SU-DHL-6 (cell line): Measurements from ENCODE around the gene KYAT1.
"Not testable (repeated sequence)": the region's sequence is repeated elsewhere in the genome, so short reads cannot be mapped to it uniquely, and the experiment has no call there.

Experiments used
- H2AFZ ChIP-seq: fragments of 200-600 bp; sonication (generic); 2 replicates; pipeline ENCODE4 v1.6.1; 2014; ENCODE audit warnings: low read depth, mild to moderate bottlenecking, moderate library complexity, mixed read lengths, antibody characterized with exemption, low read length; ENCODE audit not compliant: severe bottlenecking
- H3F3A ChIP-seq: fragments of 200-600 bp; shearing (Covaris generic); 2 replicates; pipeline ENCODE4 v1.6.0; 2016; ENCODE audit warnings: antibody characterized with exemption, mild to moderate bottlenecking; ENCODE audit not compliant: insufficient read depth
- H3K27ac ChIP-seq: fragments of 200-600 bp; sonication (generic); 2 replicates; pipeline ENCODE4 v1.5.1; 2016; ENCODE audit warnings: low read depth, mild to moderate bottlenecking, low read length, moderate library complexity, mixed read lengths
- H3K27me3 ChIP-seq: fragments of 200-600 bp; sonication (generic), shearing (Covaris generic); 2 replicates; pipeline ENCODE4 v1.6.0; 2014; ENCODE audit warnings: mild to moderate bottlenecking, low read length
- H3K36me3 ChIP-seq: fragments of 200-600 bp; sonication (generic); 2 replicates; pipeline ENCODE4 v1.6.1; 2014; ENCODE audit warnings: mild to moderate bottlenecking, low read length, mixed read lengths
- H3K4me2 ChIP-seq: fragments of 300-600, 200-600 bp; shearing (Covaris generic), sonication (generic); 2 replicates; pipeline ENCODE4 v1.6.0; 2014; ENCODE audit warnings: low read length, low read depth, mild to moderate bottlenecking; ENCODE audit not compliant: poor library complexity, severe bottlenecking
- H3K4me3 ChIP-seq: fragments of 200-600 bp; sonication (generic); 2 replicates; pipeline ENCODE4 v1.5.1; 2014; ENCODE audit warnings: antibody characterized with exemption, low read length, mild to moderate bottlenecking, mixed read lengths; ENCODE audit not compliant: insufficient read depth, poor library complexity, severe bottlenecking
- H3K79me2 ChIP-seq: fragments of 200-600 bp; sonication (generic); 2 replicates; pipeline ENCODE4 v1.6.1; 2014; ENCODE audit warnings: mild to moderate bottlenecking, low read length, moderate library complexity; ENCODE audit not compliant: insufficient read depth
- H3K9ac ChIP-seq: fragments of 200-600 bp; sonication (generic); 2 replicates; pipeline ENCODE4 v1.7.0; 2014; ENCODE audit warnings: mild to moderate bottlenecking, low read length
- H3K9me2 ChIP-seq: fragments of 200-600 bp; sonication (generic); replicated peaks from 2 replicates; pipeline ENCODE4 v1.6.1; 2014; ENCODE audit warnings: low read length; ENCODE audit not compliant: insufficient read depth
- H3K9me3 ChIP-seq: fragments of 200-600 bp; sonication (generic); 2 replicates; pipeline ENCODE4 v1.6.1; 2014; ENCODE audit warnings: low read length, mixed read lengths; ENCODE audit not compliant: insufficient read depth
- H4K20me1 ChIP-seq: fragments of 200-600 bp; sonication (generic); 2 replicates; pipeline ENCODE4 v1.6.1; 2014; ENCODE audit warnings: low read depth, mild to moderate bottlenecking, antibody characterized with exemption, low read length, moderate library complexity, mixed read lengths
- EZH2phosphoT487 ChIP-seq: fragments of 200-600 bp; sonication (generic), shearing (Covaris generic); conservative IDR thresholded peaks from 2 replicates; pipeline ENCODE4 v1.6.1; 2018; ENCODE audit warnings: mild to moderate bottlenecking, antibody characterized with exemption, low read length, moderate library complexity, mixed read lengths
- TF ChIP-seq, protein P1 (sequence below): fragments of 200-600 bp; sonication (generic); IDR thresholded peaks from one replicate; pipeline ENCODE4 v1.5.1; 2017; ENCODE audit warnings: antibody characterized with exemption, mild to moderate bottlenecking, low read length, moderate library complexity; ENCODE audit not compliant: insufficient read depth, poor library complexity, severe bottlenecking

Gene KYAT1

DNA sequence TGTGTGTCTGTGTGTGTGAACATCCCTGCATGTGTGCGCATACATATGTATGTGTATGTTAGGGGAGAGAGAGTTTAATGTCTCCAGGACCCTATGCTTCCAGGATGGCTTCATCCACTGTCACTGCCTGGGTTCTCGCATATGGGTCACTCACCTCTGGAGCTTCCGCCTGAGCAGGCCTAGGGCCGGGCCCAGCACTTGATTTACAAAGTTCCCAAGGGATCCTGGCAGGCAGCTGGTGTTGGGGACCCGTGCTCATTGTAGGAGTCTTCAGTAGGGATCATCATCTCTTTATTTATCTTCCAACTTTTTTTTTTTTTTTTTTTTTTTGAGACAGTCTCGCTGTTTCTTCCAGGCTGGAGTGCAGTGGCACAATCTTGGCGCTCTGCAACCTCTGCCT is 81.7 kb downstream of the KYAT1 start:
- Histone ChIP-seq H4K20me1 (no peaks in the 10 kb centered on the region), H3K4me3 (no peak overlapping the region), H3K79me2 (no peaks in the 10 kb centered on the region), H3F3A (no peaks in the 10 kb centered on the region), H3K27ac (no peak overlapping the region), H3K9ac (no peak overlapping the region), H2AFZ (no peak overlapping the region), H3K9me3 (no peaks in the 10 kb centered on the region), H3K27me3 (no peaks in the 10 kb centered on the region), H3K4me2 (no peak overlapping the region), H3K36me3 (0 out of 2 replicates have a peak, but pooled peaks cover 4% of the 10 kb centered on the region), H3K9me2 (no peaks in the 10 kb centered on the region)
- TF ChIP-seq, protein P1, sequence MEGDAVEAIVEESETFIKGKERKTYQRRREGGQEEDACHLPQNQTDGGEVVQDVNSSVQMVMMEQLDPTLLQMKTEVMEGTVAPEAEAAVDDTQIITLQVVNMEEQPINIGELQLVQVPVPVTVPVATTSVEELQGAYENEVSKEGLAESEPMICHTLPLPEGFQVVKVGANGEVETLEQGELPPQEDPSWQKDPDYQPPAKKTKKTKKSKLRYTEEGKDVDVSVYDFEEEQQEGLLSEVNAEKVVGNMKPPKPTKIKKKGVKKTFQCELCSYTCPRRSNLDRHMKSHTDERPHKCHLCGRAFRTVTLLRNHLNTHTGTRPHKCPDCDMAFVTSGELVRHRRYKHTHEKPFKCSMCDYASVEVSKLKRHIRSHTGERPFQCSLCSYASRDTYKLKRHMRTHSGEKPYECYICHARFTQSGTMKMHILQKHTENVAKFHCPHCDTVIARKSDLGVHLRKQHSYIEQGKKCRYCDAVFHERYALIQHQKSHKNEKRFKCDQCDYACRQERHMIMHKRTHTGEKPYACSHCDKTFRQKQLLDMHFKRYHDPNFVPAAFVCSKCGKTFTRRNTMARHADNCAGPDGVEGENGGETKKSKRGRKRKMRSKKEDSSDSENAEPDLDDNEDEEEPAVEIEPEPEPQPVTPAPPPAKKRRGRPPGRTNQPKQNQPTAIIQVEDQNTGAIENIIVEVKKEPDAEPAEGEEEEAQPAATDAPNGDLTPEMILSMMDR: no peak
- TF ChIP-seq EZH2phosphoT487: no peak

DNA sequence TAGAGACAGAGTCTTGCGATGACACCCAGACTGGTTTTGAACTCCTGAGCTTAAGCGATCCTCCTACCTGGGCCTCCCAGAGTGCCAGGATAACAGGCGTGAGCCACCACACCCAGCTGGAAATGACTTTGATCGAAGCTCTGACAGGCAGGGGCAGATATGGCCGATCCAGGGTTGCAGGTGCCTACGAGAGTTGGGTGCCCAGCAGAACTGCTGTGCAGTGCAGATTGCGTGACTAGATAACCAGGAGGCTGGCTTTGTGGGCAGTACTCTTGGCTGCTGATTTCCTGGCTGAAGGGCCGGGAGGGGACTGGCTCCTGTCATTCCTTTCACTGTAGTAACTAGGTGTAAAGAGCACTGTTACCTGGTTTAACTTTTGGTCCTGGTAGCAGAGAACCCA is 82.9 kb downstream of the KYAT1 start:
- H3K4me3 ChIP-seq: no peak overlapping the region
- no peak overlapping the region for H3K9ac ChIP-seq
- no peaks in the 10 kb centered on the region for H3K79me2 ChIP-seq
- H3K9me2 ChIP-seq: no peaks in the 10 kb centered on the region
- no peaks in the 10 kb centered on the region for H4K20me1 ChIP-seq
- TF ChIP-seq, protein P1: no peak
- TF ChIP-seq EZH2phosphoT487: no peak
- no peaks in the 10 kb centered on the region for H3K27me3 ChIP-seq
- H3K27ac ChIP-seq: no peak overlapping the region
- no peaks in the 10 kb centered on the region for H3K9me3 ChIP-seq
- H3K36me3 ChIP-seq: 0 out of 2 replicates have a peak, but pooled peaks cover 4% of the 10 kb centered on the region
- H3F3A ChIP-seq: no peaks in the 10 kb centered on the region
- no peak overlapping the region for H2AFZ ChIP-seq
- no peak overlapping the region for H3K4me2 ChIP-seq

DNA sequence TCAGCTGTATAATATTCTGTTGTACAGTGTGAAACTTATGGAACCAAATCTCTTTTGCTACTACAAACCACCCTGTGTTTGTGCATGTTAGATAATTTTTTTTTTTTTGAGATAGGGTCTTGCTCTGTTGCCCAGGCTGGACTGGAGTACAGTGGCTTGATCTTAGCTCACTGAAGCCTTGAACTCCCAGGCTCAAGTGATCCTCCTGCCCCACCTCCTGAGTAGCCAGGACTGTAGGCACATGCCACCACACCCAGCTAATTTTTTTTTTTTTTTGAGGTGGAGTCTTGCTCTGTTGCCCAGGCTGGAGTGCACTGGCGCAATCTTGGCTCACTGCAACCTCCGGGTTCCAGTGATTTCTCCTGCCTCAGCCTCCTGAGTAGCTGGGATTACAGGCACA is 86.8 kb downstream of the KYAT1 start:
- not testable (repeated sequence) for H3K4me3 ChIP-seq, H3K27ac ChIP-seq, H3K4me2 ChIP-seq, H3K9ac ChIP-seq, H3K36me3 ChIP-seq, H3K9me2 ChIP-seq, H2AFZ ChIP-seq, H3K9me3 ChIP-seq, H4K20me1 ChIP-seq, H3K79me2 ChIP-seq, H3K27me3 ChIP-seq, H3F3A ChIP-seq

DNA sequence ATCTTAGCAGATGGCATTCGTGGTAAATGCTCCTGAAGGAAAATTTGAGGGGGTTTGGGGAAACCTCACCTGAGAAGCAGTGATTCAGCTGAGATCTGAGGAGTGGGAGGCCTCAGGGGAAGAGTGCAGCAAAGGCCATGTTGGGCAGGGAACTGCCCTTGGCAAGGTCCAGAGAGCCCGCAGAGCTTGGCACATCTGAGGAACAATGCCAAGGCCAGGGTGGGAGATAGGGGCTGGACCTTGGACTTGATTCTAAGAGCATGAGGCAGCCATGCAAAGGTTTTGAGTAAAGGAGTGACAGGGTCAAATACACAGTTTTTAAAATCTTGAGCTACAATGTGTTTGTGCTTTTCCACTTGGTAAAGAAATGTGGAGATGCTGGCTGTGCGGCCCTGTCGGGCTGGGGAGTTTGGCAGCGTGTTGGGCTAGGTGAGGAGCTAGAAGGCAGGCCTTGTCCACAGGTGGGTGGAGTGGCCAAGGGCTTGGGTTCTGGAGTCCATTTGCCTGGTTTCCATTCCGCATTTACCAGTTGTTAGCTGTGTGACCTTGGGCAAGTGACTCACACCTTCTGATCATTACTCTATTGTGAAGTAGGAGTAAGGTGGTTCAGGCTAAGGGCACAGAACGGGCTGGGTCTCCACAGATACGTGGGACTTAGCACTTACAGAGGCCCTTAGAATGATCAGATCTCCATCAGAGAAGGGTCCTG is 88.6 kb downstream of the KYAT1 start:
- no peak overlapping the region for H3K9ac ChIP-seq
- TF ChIP-seq EZH2phosphoT487: no peak
- TF ChIP-seq, protein P1: no peak

More for the DNA sequence above, 88.6 kb downstream of the KYAT1 start:
- Histone ChIP-seq H3K9me3 (no peaks in the 10 kb centered on the region), H3K79me2 (peaks cover 6% of the 10 kb centered on the region), H3K27ac (no peak overlapping the region), H3K27me3 (no peaks in the 10 kb centered on the region), H3K4me3 (no peak overlapping the region), H3F3A (no peaks in the 10 kb centered on the region), H3K9me2 (no peaks in the 10 kb centered on the region), H4K20me1 (no peaks in the 10 kb centered on the region), H3K36me3 (no peaks in the 10 kb centered on the region), H3K4me2 (no peak overlapping the region), H2AFZ (no peak overlapping the region)
